Mesendoderm (in vitro differentiated cells): ENCODE data around the gene AGA.

Experiments used
- DNase-seq: peaks from one replicate; pipeline ENCODE4 v3.0.0; 2013
- H2AK5ac ChIP-seq: 2 replicates; pipeline ENCODE4 v1.6.1; 2013; ENCODE audit warnings: low read length, inconsistent platforms
- H2BK120ac ChIP-seq: 2 replicates; pipeline ENCODE4 v1.6.1; 2013; ENCODE audit warnings: low read depth, mild to moderate bottlenecking, low read length, moderate library complexity, mixed read lengths
- H2BK15ac ChIP-seq: replicated peaks from 2 replicates; pipeline ENCODE4 v1.6.1; 2013; ENCODE audit warnings: low read depth, mild to moderate bottlenecking, moderate library complexity
- H2BK5ac ChIP-seq: 2 replicates; pipeline ENCODE4 v1.6.1; 2013; ENCODE audit warnings: low read length, inconsistent platforms
- H3K18ac ChIP-seq: 2 replicates; pipeline ENCODE4 v1.6.1; 2013; ENCODE audit warnings: mild to moderate bottlenecking, low read length, mixed read lengths
- H3K23ac ChIP-seq: one replicate; pipeline ENCODE4 v1.6.1; 2013; ENCODE audit warnings: low read length
- H3K27ac ChIP-seq: 2 replicates; pipeline ENCODE4 v1.5.1; 2013; ENCODE audit warnings: low read depth, mild to moderate bottlenecking, inconsistent platforms, low read length, moderate library complexity
- H3K27me3 ChIP-seq: 2 replicates; pipeline ENCODE4 v1.6.1; 2013; ENCODE audit warnings: low read length, control low read depth, mild to moderate bottlenecking, inconsistent platforms; ENCODE audit not compliant: insufficient read depth, poor library complexity
- H3K36me3 ChIP-seq: 2 replicates; pipeline ENCODE4 v1.6.1; 2013; ENCODE audit warnings: low read length, inconsistent platforms; ENCODE audit not compliant: control insufficient read depth, insufficient read depth
- H3K4ac ChIP-seq: one replicate; pipeline ENCODE4 v1.6.1; 2013; ENCODE audit warnings: low read depth, mild to moderate bottlenecking, low read length, moderate library complexity
- H3K4me1 ChIP-seq: 2 replicates; pipeline ENCODE4 v1.6.1; 2013; ENCODE audit warnings: low read depth, low read length, inconsistent platforms; ENCODE audit not compliant: control insufficient read depth
- H3K4me2 ChIP-seq: 2 replicates; pipeline ENCODE4 v1.6.1; 2013; ENCODE audit warnings: low read length
- H3K4me3 ChIP-seq: 2 replicates; pipeline ENCODE4 v1.5.1; 2013; ENCODE audit warnings: mild to moderate bottlenecking, low read length
- H3K56ac ChIP-seq: one replicate; pipeline ENCODE4 v1.6.1; 2013; ENCODE audit warnings: low read length
- H3K79me1 ChIP-seq: 2 replicates; pipeline ENCODE4 v1.6.1; 2013; ENCODE audit warnings: low read length, inconsistent platforms
- H3K79me2 ChIP-seq: 2 replicates; pipeline ENCODE4 v1.6.1; 2013; ENCODE audit warnings: mild to moderate bottlenecking, low read length; ENCODE audit not compliant: control insufficient read depth, insufficient read depth
- H3K9ac ChIP-seq: 2 replicates; pipeline ENCODE4 v1.6.1; 2013; ENCODE audit warnings: low read length, inconsistent platforms
- H4K5ac ChIP-seq: one replicate; pipeline ENCODE4 v1.6.1; 2013; ENCODE audit warnings: low read length
- H4K8ac ChIP-seq: one replicate; pipeline ENCODE4 v1.6.1; 2013; ENCODE audit warnings: low read depth, mild to moderate bottlenecking, control low read depth, low read length, moderate library complexity
- WGBS: extraction: QIAGEN DNeasy Blood & Tissue Kit; methylation state at CpG from one replicate; pipeline ENCODE4 v1.1.7; 2013; ENCODE audit warnings: low lambda C conversion rate, missing lambda C conversion rate; ENCODE audit not compliant: insufficient coverage; ENCODE audit errors: extremely low coverage; 5-methylcytosine and 5-hydroxymethylcytosine counted together

Gene AGA

DNA sequence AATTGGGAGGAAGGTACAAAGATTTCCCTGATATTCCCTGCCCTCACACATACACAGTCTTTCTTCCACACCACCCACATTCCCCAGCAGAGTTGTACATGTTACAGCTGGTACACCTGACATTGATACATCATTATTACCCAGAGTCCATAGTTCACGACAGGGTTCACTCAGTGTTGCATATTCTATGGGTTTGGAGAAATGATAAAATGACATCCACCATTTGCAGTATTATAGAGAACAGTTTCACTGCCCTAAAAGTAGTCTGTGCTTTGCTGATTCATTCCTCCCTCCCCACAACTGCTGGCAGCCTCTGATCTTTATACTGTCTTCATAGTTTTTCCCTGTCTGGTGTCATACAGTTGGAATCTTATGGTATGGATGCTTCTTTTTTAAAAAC lies 15.0 kb downstream of the AGA start:
- no peak overlapping the region for H3K23ac ChIP-seq
- no peaks in the 10 kb centered on the region for H3K79me2 ChIP-seq
- no peak overlapping the region for H3K4me3 ChIP-seq
- H3K56ac ChIP-seq: no peak overlapping the region
- no peak overlapping the region for H2AK5ac ChIP-seq
- no peak overlapping the region for H4K5ac ChIP-seq
- H3K4me2 ChIP-seq: no peak overlapping the region
- no peak for DNase-seq
- H3K79me1 ChIP-seq: no peaks in the 10 kb centered on the region
- no peak overlapping the region for H2BK15ac ChIP-seq
- H3K27me3 ChIP-seq: no peaks in the 10 kb centered on the region
- H3K4me1 ChIP-seq: no peaks in the 10 kb centered on the region
- WGBS: no CpG with 5 or more reads among the region's 1 CpG
- no peak overlapping the region for H3K4ac ChIP-seq
- no peak overlapping the region for H2BK5ac ChIP-seq
- no peak overlapping the region for H3K9ac ChIP-seq
- H3K18ac ChIP-seq: no peak overlapping the region
- H2BK120ac ChIP-seq: no peak overlapping the region
- no peaks in the 10 kb centered on the region for H3K36me3 ChIP-seq
- no peak overlapping the region for H3K27ac ChIP-seq
- H4K8ac ChIP-seq: no peak overlapping the region

DNA sequence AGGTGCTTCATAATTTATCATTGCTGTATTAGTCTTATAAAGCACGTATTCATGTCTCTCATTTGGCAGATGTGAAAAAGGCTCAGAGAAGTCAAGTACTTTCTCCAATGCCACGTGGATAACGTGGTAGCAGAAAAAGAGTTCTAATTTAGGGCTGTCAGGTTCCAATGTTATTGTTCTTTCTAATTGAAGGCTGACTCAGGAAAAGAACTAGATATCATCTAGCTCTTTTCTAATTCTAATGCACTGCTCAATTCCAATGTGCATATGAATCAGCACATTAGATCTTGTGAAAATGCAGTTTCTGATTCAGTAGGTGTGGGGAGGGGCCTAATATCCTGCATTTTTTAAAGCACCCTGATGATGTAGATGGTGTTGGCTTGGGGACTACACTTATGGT lies 22.8 kb downstream of the AGA start:
- no peaks in the 10 kb centered on the region for H3K4me1 ChIP-seq
- DNase-seq: no peak
- no peak overlapping the region for H3K4ac ChIP-seq
- no peak overlapping the region for H4K8ac ChIP-seq
- no peak overlapping the region for H3K23ac ChIP-seq
- H2BK5ac ChIP-seq: no peak overlapping the region
- no peaks in the 10 kb centered on the region for H3K79me1 ChIP-seq
- H3K4me2 ChIP-seq: no peak overlapping the region
- H3K18ac ChIP-seq: no peak overlapping the region
- WGBS: no CpG with 5 or more reads among the region's 3 CpGs
- no peak overlapping the region for H3K27ac ChIP-seq
- H2BK120ac ChIP-seq: no peak overlapping the region
- H2AK5ac ChIP-seq: no peak overlapping the region
- no peak overlapping the region for H3K9ac ChIP-seq
- no peak overlapping the region for H4K5ac ChIP-seq
- no peak overlapping the region for H3K4me3 ChIP-seq
- no peaks in the 10 kb centered on the region for H3K36me3 ChIP-seq
- H3K56ac ChIP-seq: no peak overlapping the region
- no peaks in the 10 kb centered on the region for H3K27me3 ChIP-seq
- no peaks in the 10 kb centered on the region for H3K79me2 ChIP-seq
- H2BK15ac ChIP-seq: no peak overlapping the region

DNA sequence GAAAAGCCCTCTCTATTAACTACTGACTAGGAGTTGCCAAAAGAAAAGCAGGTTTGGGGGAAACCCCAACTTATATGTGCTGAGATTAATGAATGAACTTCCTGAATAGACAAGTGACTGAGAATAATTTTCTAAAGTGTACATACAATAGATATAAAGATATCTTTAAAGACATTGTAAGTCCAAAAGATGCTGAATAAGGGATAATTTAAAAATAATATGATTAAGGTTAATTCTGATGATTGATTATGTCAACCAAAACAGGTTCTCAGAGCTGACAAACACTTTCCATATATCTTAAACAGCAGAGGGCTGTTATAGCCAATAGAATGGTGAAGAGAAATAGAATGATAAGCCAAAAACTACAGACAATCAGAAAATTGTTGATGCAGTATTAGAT lies 28.6 kb downstream of the AGA start:
- H3K79me1 ChIP-seq: no peaks in the 10 kb centered on the region
- H2AK5ac ChIP-seq: no peak overlapping the region
- no peaks in the 10 kb centered on the region for H3K36me3 ChIP-seq
- H3K4me3 ChIP-seq: no peak overlapping the region
- no peak overlapping the region for H3K56ac ChIP-seq
- H3K4me1 ChIP-seq: no peaks in the 10 kb centered on the region
- H2BK5ac ChIP-seq: no peak overlapping the region
- H3K18ac ChIP-seq: no peak overlapping the region
- no peak overlapping the region for H3K4me2 ChIP-seq
- H3K79me2 ChIP-seq: no peaks in the 10 kb centered on the region
- H3K23ac ChIP-seq: no peak overlapping the region
- no peak overlapping the region for H4K5ac ChIP-seq
- H3K27ac ChIP-seq: no peak overlapping the region
- no peak overlapping the region for H3K9ac ChIP-seq
- H3K27me3 ChIP-seq: no peaks in the 10 kb centered on the region
- no peak overlapping the region for H4K8ac ChIP-seq
- no peak overlapping the region for H2BK15ac ChIP-seq
- H3K4ac ChIP-seq: no peak overlapping the region
- no peak overlapping the region for H2BK120ac ChIP-seq
- DNase-seq: no peak

DNA sequence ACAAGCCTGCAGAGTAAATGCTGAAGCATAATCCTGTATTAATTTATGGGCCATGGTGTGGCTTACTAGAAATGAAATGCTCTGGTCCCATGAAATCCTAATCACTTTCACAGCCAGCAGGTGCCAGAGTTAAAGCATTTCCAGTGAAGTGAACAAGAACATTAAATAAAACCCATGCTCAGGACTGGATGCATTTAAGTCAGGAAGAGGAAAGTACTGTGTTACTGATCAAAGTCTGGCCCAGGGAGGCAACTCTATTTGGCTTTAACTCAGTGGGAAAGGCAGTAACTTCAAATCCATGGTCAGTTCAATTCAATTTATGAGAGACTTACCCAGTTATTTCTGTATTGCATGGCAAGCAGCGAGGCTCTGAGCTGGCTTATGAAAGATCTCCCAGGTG lies 29.2 kb downstream of the AGA start:
- H3K4me2 ChIP-seq: no peak overlapping the region

DNA sequence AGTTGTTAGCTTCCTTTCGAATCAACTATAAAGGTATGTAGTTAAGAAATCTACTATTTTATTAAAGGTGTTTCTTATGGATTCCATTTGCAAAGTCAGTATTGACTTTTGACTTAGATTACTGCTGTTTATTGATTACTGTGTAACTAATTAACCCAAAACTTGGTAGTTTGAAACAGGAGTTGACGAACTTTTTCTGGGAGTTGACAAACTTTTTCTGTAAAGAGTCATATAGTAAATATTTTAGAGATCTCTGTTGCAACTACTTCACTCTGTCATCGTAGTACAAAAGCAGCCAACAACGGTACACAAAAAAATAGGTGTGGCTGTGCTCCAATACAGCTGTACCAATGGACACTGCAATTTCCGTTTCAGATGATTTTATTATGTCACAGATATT lies 30.2 kb downstream of the AGA start:
- DNase-seq: no peak
- no peaks in the 10 kb centered on the region for H3K27me3 ChIP-seq
- H3K18ac ChIP-seq: no peak overlapping the region
- H3K56ac ChIP-seq: no peak overlapping the region
- H2BK5ac ChIP-seq: no peak overlapping the region
- H3K4me1 ChIP-seq: no peaks in the 10 kb centered on the region
- H3K4me2 ChIP-seq: no peak overlapping the region
- no peaks in the 10 kb centered on the region for H3K79me1 ChIP-seq
- no peak overlapping the region for H3K27ac ChIP-seq
- no peak overlapping the region for H2BK120ac ChIP-seq
- no peak overlapping the region for H3K9ac ChIP-seq
- no peaks in the 10 kb centered on the region for H3K79me2 ChIP-seq
- H3K36me3 ChIP-seq: no peaks in the 10 kb centered on the region
- H4K8ac ChIP-seq: no peak overlapping the region
- no peak overlapping the region for H3K4me3 ChIP-seq
- H3K4ac ChIP-seq: no peak overlapping the region
- no peak overlapping the region for H2BK15ac ChIP-seq
- no peak overlapping the region for H3K23ac ChIP-seq
- no peak overlapping the region for H2AK5ac ChIP-seq
- no peak overlapping the region for H4K5ac ChIP-seq
- no CpG with 5 or more reads among the region's 5 CpGs for WGBS

More for the DNA sequence above, 29.2 kb downstream of the AGA start:
- Histone ChIP-seq H3K27ac (no peak overlapping the region), H3K4ac (no peak overlapping the region), H2BK5ac (no peak overlapping the region), H3K36me3 (no peaks in the 10 kb centered on the region), H3K79me2 (no peaks in the 10 kb centered on the region), H3K27me3 (no peaks in the 10 kb centered on the region), H2BK15ac (no peak overlapping the region), H3K56ac (no peak overlapping the region), H4K8ac (no peak overlapping the region), H3K4me3 (no peak overlapping the region), H3K18ac (no peak overlapping the region), H3K79me1 (no peaks in the 10 kb centered on the region), H3K23ac (no peak overlapping the region), H2AK5ac (no peak overlapping the region), H3K9ac (no peak overlapping the region), H2BK120ac (no peak overlapping the region), H4K5ac (no peak overlapping the region), H3K4me1 (no peaks in the 10 kb centered on the region)
- WGBS: no CpG with 5 or more reads among the region's 1 CpG
- DNase-seq: no peak

DNA sequence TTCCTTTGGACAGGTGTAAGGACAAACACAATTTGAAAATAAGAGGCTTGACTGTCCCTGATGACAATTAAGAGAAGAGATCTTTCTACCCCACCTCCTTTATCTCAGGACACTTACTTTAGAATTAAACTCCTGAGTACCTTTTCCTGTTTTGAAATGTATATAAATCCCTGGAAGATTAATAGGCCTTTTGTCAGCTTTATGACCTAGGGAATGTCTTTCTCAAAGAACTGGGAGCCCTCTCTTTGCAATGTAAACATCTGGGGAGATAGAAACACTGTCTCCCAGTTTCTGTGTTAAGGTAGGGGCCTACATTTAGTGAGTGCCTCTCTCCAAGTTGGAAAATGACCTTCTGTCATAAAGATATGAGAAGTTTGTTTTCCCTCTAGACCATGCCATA lies 31.7 kb downstream of the AGA start:
- DNase-seq: no peak
- H2AK5ac ChIP-seq: no peak overlapping the region
- no peak overlapping the region for H3K4me3 ChIP-seq
- H4K8ac ChIP-seq: no peak overlapping the region
- no peak overlapping the region for H2BK120ac ChIP-seq
- no peaks in the 10 kb centered on the region for H3K4me1 ChIP-seq
- no peaks in the 10 kb centered on the region for H3K79me2 ChIP-seq
- H3K79me1 ChIP-seq: no peaks in the 10 kb centered on the region
- no peak overlapping the region for H3K4ac ChIP-seq
- no peak overlapping the region for H4K5ac ChIP-seq
- no peak overlapping the region for H3K9ac ChIP-seq
- H3K23ac ChIP-seq: no peak overlapping the region
- no peak overlapping the region for H3K18ac ChIP-seq
- H3K27me3 ChIP-seq: no peaks in the 10 kb centered on the region
- no peak overlapping the region for H3K4me2 ChIP-seq
- no peak overlapping the region for H3K56ac ChIP-seq
- no peak overlapping the region for H2BK15ac ChIP-seq
- H2BK5ac ChIP-seq: no peak overlapping the region
- H3K36me3 ChIP-seq: no peaks in the 10 kb centered on the region
- no peak overlapping the region for H3K27ac ChIP-seq
